Measurements from ENCODE around the gene CACNA1C. TPM values are rescaled to one million over a fixed set of nuclear protein-coding genes. Genes with fewer than 3 reads are reported as not detected.

CACNA1C gene
- total RNA-seq, 2 donors from 2014 or later = 0.84 to 10.2 TPM

DNA sequence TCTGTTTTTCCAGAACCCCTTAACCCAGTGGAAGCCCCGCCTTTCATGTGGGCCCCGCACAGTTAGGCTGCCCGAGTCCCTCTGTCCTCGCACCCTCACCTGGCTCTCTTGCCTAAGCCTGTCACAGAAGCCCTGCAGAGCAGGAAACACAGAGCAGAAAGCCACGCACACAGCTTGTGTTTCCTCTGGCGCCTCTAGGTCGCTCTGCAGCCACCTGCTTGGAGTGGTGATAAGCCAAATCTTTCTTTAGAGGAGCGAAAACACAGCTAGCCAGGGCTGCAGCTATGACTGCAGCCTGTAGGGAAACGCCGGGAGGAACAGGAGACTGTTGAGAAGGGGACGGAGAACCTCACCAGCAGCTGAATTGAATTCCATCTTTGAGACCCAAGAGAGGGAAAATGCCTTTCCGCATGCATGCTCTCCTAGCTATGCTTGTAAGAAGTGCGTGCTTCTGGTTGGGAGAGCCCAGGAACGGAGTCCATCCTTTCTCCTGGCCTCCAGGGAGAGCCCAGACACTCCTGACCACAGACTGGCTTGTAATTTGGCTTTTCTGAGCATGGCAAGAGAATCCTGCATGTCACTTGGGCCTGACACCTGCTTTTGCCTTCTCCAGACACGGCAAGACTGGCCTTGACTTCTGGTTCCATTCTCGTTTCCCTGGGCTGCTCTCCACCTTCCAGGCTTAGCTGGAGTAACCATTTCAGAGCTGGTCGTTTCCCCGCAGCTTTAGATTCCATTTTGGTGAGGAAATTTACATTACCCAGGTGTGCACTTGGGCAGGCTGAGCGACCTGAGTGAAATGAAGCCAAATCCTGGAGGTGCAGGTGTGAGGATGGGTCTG lies 301.6 kb downstream of the CACNA1C start:
- DNase-seq = no peak
- no peaks in the 10 kb centered on the region for H3K4me1 ChIP-seq
- H3K36me3 ChIP-seq = no peaks in the 10 kb centered on the region
- no peak overlapping the region for H3K4me3 ChIP-seq
- intact Hi-C loops (cut with DNase I) = no loop called here
- no peak overlapping the region for H3K27ac ChIP-seq
- no peaks in the 10 kb centered on the region for H3K9me3 ChIP-seq
- H3K9ac ChIP-seq (ENCODE audit: low read depth in 2 of 2, low read length in 2 of 2) = no peak overlapping the region
- TF ChIP-seq CTCF (IDR thresholded peaks at IDR 0.05) = no peak
- H3K27me3 ChIP-seq = no peaks in the 10 kb centered on the region

GRCh38 chr12:2355198-2355597 lies 302.4 kb downstream of the CACNA1C start:
- H3K36me3 ChIP-seq = no peaks in the 10 kb centered on the region
- H3K4me1 ChIP-seq = no peaks in the 10 kb centered on the region
- H3K27me3 ChIP-seq = no peaks in the 10 kb centered on the region
- TF ChIP-seq CTCF (IDR thresholded peaks at IDR 0.05) = no peak
- DNase-seq = no peak
- H3K9me3 ChIP-seq = no peaks in the 10 kb centered on the region
- H3K27ac ChIP-seq = no peak overlapping the region
- H3K4me3 ChIP-seq = no peak overlapping the region
- H3K9ac ChIP-seq (ENCODE audit: low read depth in 2 of 2, low read length in 2 of 2) = no peak overlapping the region
- intact Hi-C loops (cut with DNase I) = no loop called here

- H3K27me3 ChIP-seq = no peaks in the 10 kb centered on the region
- H3K4me3 ChIP-seq = no peak overlapping the region
- no peak overlapping the region for H3K9ac ChIP-seq (ENCODE audit: low read depth in 2 of 2, low read length in 2 of 2)
- no peaks in the 10 kb centered on the region for H3K36me3 ChIP-seq
- TF ChIP-seq CTCF (IDR thresholded peaks at IDR 0.05) = no peak
- no peak overlapping the region for H3K27ac ChIP-seq
- no peaks in the 10 kb centered on the region for H3K9me3 ChIP-seq
- intact Hi-C loops (cut with DNase I) = no loop called here
- H3K4me1 ChIP-seq = no peaks in the 10 kb centered on the region
- DNase-seq = no peak
Measured at GRCh38 chr12:2355604-2356003, 302.8 kb downstream of the CACNA1C start.

- DNase-seq = no peak
- intact Hi-C loops (cut with DNase I) = no loop called here
- H3K4me3 ChIP-seq = no peak overlapping the region
Measured at GRCh38 chr12:2356601-2357125, 303.9 kb downstream of the CACNA1C start.

More at GRCh38 chr12:2356601-2357125, 303.9 kb downstream of the CACNA1C start:
- no peaks in the 10 kb centered on the region for H3K27me3 ChIP-seq
- H3K36me3 ChIP-seq = no peaks in the 10 kb centered on the region
- no peak for TF ChIP-seq CTCF (IDR thresholded peaks at IDR 0.05)
- no peak overlapping the region for H3K9ac ChIP-seq (ENCODE audit: low read depth in 2 of 2, low read length in 2 of 2)
- no peak overlapping the region for H3K27ac ChIP-seq
- H3K9me3 ChIP-seq = no peaks in the 10 kb centered on the region
- H3K4me1 ChIP-seq = no peaks in the 10 kb centered on the region
